Keratinocyte (primary cell): ENCODE results near the gene MDFI.

ENCODE experiments used
- EZH2 ChIP-seq: IDR thresholded peaks from one replicate; pipeline ENCODE4 v1.6.1; 2012; ENCODE audit warnings: inconsistent platforms, mild to moderate bottlenecking, low read length, moderate library complexity
- TF ChIP-seq, protein P1 (sequence below), 3 experiments: IDR thresholded peaks in 1 of 3; conservative IDR thresholded peaks in 1 of 3; optimal IDR thresholded peaks in 1 of 3; 2 replicates in 2 of 3; 3 replicates in 1 of 3; pipeline versions ENCODE3 to v1.5.1; 2011; ENCODE audit warnings: low read length in 3 of 3, mild to moderate bottlenecking in 3 of 3, moderate library complexity in 2 of 3, control low read depth in 1 of 3, inconsistent platforms in 1 of 3; ENCODE audit not compliant: insufficient read depth in 2 of 3; ENCODE audit errors: extremely low read depth in 1 of 3

DNA sequence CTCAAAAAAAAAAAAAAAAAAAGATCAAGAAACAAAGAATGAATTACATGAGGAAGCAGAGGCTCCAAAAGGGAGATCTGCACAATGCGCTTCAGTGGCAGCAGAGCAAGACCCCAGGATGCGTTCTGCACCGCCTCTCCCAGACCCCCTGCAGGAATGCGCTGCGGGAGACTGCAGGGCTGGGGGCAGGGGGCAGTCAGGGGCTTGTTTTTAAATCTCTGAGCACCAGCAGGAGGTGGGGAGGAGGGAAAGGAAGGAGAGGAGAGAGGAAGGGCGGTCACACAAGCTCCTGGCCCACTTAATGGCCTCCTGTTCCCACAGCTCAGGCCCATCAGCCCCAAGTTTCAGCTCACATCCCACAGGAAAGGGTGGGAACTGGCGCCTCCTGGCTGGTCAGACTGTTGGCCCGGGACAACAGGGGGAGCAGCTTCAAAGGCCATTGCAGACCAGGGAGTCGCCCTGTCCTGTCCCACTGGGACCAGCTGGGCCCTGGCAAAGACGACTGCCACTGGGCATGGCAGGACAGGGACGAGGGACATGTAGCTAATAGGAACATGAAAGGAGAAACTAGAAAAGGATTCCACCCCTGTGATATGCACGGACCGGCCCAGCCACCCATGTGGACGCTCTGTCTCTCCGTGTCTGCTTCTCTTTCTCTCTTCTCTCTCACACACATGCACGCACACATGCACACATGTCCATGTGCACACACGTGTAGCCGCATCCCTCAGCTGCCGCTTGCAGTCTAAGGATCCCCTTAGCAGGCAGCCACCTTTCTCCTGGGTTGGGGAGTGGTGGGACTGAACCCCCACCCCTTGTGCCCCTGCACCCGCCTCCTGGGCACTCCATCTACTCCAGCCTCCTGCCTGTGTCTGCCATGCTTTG, 62.4 kb downstream of the MDFI start:
- TF ChIP-seq, protein P1, sequence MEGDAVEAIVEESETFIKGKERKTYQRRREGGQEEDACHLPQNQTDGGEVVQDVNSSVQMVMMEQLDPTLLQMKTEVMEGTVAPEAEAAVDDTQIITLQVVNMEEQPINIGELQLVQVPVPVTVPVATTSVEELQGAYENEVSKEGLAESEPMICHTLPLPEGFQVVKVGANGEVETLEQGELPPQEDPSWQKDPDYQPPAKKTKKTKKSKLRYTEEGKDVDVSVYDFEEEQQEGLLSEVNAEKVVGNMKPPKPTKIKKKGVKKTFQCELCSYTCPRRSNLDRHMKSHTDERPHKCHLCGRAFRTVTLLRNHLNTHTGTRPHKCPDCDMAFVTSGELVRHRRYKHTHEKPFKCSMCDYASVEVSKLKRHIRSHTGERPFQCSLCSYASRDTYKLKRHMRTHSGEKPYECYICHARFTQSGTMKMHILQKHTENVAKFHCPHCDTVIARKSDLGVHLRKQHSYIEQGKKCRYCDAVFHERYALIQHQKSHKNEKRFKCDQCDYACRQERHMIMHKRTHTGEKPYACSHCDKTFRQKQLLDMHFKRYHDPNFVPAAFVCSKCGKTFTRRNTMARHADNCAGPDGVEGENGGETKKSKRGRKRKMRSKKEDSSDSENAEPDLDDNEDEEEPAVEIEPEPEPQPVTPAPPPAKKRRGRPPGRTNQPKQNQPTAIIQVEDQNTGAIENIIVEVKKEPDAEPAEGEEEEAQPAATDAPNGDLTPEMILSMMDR (optimal IDR thresholded peaks at IDR 0.05 in 1 of 3, IDR thresholded peaks at IDR 0.05 in 1 of 3, conservative IDR thresholded peaks at IDR 0.05 in 1 of 3; ENCODE audit: extremely low read depth in 1 of 3, insufficient read depth in 2 of 3, low read length in 3 of 3) = no peak
- TF ChIP-seq EZH2 = no peak
